HepG2 (cell line): ENCODE data around the gene NINJ2. TPM values are rescaled to one million over a fixed set of nuclear protein-coding genes. Genes with fewer than 3 reads are reported as not detected.

ENCODE experiments used
- ATAC-seq: fragments of 200-7000 bp; cut with Tn5 transposase; 3 replicates; pipeline ENCODE4 v1.9.1; 2020; ENCODE audit warnings: mild to moderate bottlenecking, moderate library complexity
- BruUV-seq: library from RNA; stranded (reverse); fragments of 400-500 nt; replicated peaks from 2 replicates; lab custom pipeline; 2021; lab: Mats Ljungman, UMichigan
- CTCF ChIA-PET: fragments of 300-600 bp; formaldehyde crosslinking; extraction: SDS; loops from one replicate; lab custom pipeline; 2021; ENCODE audit warnings: low total read pairs, inconsistent platforms, low intra/inter-chr PET ratio; lab: Yijun Ruan, JAX
- POLR2A ChIA-PET: fragments of 350-600 bp; sonication (Branson Sonifier 250); formaldehyde crosslinking; loops from one replicate; lab custom pipeline; 2020; ENCODE audit warnings: antibody characterized with exemption, inconsistent platforms; lab: Yijun Ruan, JAX
- DNase-seq: peaks from one replicate; pipeline ENCODE4 v3.0.0-alpha.2; 2015; ENCODE audit warnings: low spot score
- FAIRE-seq: peaks from 3 replicates; lab custom pipeline; 2011; peaks lifted over from hg19 to GRCh38; lab: Jason Lieb, UNC
- H2AFZ ChIP-seq: one replicate; pipeline ENCODE4 v1.6.1; 2011; ENCODE audit warnings: low read length, inconsistent platforms
- H3K27ac ChIP-seq: fragments of 300-600 bp; 3 replicates; pipeline ENCODE4 v1.8.0; 2011; ENCODE audit warnings: mixed run types, mild to moderate bottlenecking, mixed read lengths, low read length, inconsistent platforms; ENCODE audit not compliant: insufficient read depth; ENCODE audit errors: extremely low read length
- H3K27me3 ChIP-seq, 2 experiments: fragments of 200-600 bp in 1 of 2; 2 replicates in 1 of 2; 3 replicates in 1 of 2; pipeline versions ENCODE4 v1.6.0 to v1.8.0; 2011; ENCODE audit warnings: low read length in 2 of 2, mild to moderate bottlenecking in 2 of 2, moderate library complexity in 2 of 2, inconsistent platforms in 1 of 2; ENCODE audit not compliant: insufficient read depth in 2 of 2, control insufficient read depth in 1 of 2
- H3K36me3 ChIP-seq, 2 experiments: fragments of 200-600 bp in 1 of 2; replicated peaks in 1 of 2; 2 replicates in 1 of 2; 3 replicates in 1 of 2; pipeline versions ENCODE4 v1.5.1 to v1.8.0; 2011; ENCODE audit warnings: low read length in 2 of 2, inconsistent platforms in 1 of 2; ENCODE audit not compliant: insufficient read depth in 2 of 2, control insufficient read depth in 1 of 2
- H3K4me1 ChIP-seq: 2 replicates; pipeline ENCODE4 v1.5.1; 2012; ENCODE audit warnings: low read length, inconsistent platforms; ENCODE audit not compliant: insufficient read depth
- H3K4me2 ChIP-seq: 2 replicates; pipeline ENCODE4 v1.6.0; 2011; ENCODE audit warnings: low read depth, low read length, inconsistent platforms
- H3K4me3 ChIP-seq, 3 experiments: fragments of 200-600 bp in 1 of 3; sonication (generic), shearing (Covaris generic) in 1 of 3; replicated peaks in 1 of 3; 2 replicates each; pipeline ENCODE4 v1.5.1; 2011 to 2016; ENCODE audit warnings: low read length in 3 of 3, inconsistent platforms in 2 of 3, low read depth in 2 of 3, mild to moderate bottlenecking in 2 of 3, control low read depth in 1 of 3, mixed read lengths in 1 of 3; ENCODE audit not compliant: insufficient read depth in 1 of 3
- H3K79me2 ChIP-seq: one replicate; pipeline ENCODE4 v1.6.1; 2011; ENCODE audit warnings: low read length, inconsistent platforms; ENCODE audit not compliant: insufficient read depth
- H3K9ac ChIP-seq: 2 replicates; pipeline ENCODE4 v1.6.0; 2011; ENCODE audit warnings: mild to moderate bottlenecking, low read depth, low read length, inconsistent platforms; ENCODE audit not compliant: insufficient read depth
- H3K9me3 ChIP-seq: 2 replicates; pipeline ENCODE4 v1.5.1; 2012; ENCODE audit warnings: mild to moderate bottlenecking, low read length
- H4K20me1 ChIP-seq: 2 replicates; pipeline ENCODE4 v1.6.0; 2011; ENCODE audit warnings: inconsistent platforms, mild to moderate bottlenecking, low read length, moderate library complexity; ENCODE audit not compliant: insufficient read depth
- CEBPG ChIP-seq: IDR thresholded peaks from 2 replicates; pipeline ENCODE4 v1.6.1; 2016
- CHCHD3 ChIP-seq: sonication (generic); formaldehyde crosslinking; IDR thresholded peaks from 2 replicates; pipeline ENCODE4 v1.8.0; 2022; ENCODE audit warnings: mild to moderate bottlenecking, missing genetic modification reagents, moderate library complexity
- HIC2 ChIP-seq: sonication (generic); formaldehyde crosslinking; IDR thresholded peaks from 2 replicates; pipeline ENCODE4 v1.9.0; 2022; ENCODE audit warnings: low read depth, missing genetic modification reagents
- MAFK ChIP-seq, 2 experiments: IDR thresholded peaks in 1 of 2; conservative IDR thresholded peaks in 1 of 2; 2 replicates each; pipeline ENCODE4 v1.6.1; 2011; ENCODE audit warnings: improper control_type of control experiment in 2 of 2, low read length in 2 of 2
- MAX ChIP-seq: IDR thresholded peaks from 2 replicates; pipeline ENCODE4 v1.6.1; 2012; ENCODE audit warnings: inconsistent platforms
- PHF8 ChIP-seq: sonication (generic); formaldehyde crosslinking; IDR thresholded peaks from 2 replicates; pipeline ENCODE4 v1.5.0; 2020; ENCODE audit warnings: missing genetic modification reagents
- SAFB2 ChIP-seq: sonication (generic); formaldehyde crosslinking; IDR thresholded peaks from 2 replicates; pipeline ENCODE4 v1.5.1; 2020; ENCODE audit warnings: missing genetic modification reagents, low read depth, mild to moderate bottlenecking, borderline replicate concordance
- SMAD9 ChIP-seq: sonication (generic); formaldehyde crosslinking; IDR thresholded peaks from 2 replicates; pipeline ENCODE4 v1.5.1; 2020; ENCODE audit warnings: mild to moderate bottlenecking, missing genetic modification reagents
- ZBTB44 ChIP-seq: sonication (generic); formaldehyde crosslinking; IDR thresholded peaks from 2 replicates; pipeline ENCODE4 v1.4.0; 2020; ENCODE audit warnings: missing genetic modification reagents
- ZMYM3 ChIP-seq: sonication (generic); formaldehyde crosslinking; IDR thresholded peaks from 2 replicates; pipeline ENCODE4 v1.5.1; 2020; ENCODE audit warnings: mild to moderate bottlenecking, missing genetic modification reagents
- ZNF12 ChIP-seq: sonication (generic); formaldehyde crosslinking; IDR thresholded peaks from 2 replicates; pipeline ENCODE4 v1.5.0; 2020; ENCODE audit warnings: missing genetic modification reagents
- ZNF18 ChIP-seq: sonication (generic); formaldehyde crosslinking; IDR thresholded peaks from 2 replicates; pipeline ENCODE4 v1.8.0; 2022; ENCODE audit warnings: mild to moderate bottlenecking, missing genetic modification reagents; ENCODE audit not compliant: insufficient replicate concordance
- ZNF230 ChIP-seq: sonication (generic); formaldehyde crosslinking; IDR thresholded peaks from 2 replicates; pipeline ENCODE4 v1.4.0; 2020; ENCODE audit warnings: mild to moderate bottlenecking, missing genetic modification reagents
- ZNF670 ChIP-seq: sonication (generic); formaldehyde crosslinking; IDR thresholded peaks from 2 replicates; pipeline ENCODE4 v1.8.0; 2022; ENCODE audit warnings: mild to moderate bottlenecking, missing genetic modification reagents, borderline replicate concordance
- ZNF724P ChIP-seq: sonication (generic); formaldehyde crosslinking; IDR thresholded peaks from 2 replicates; pipeline ENCODE4 v1.8.0; 2022; ENCODE audit warnings: missing genetic modification reagents, borderline replicate concordance
- ZNF770 ChIP-seq: sonication (generic); formaldehyde crosslinking; IDR thresholded peaks from 2 replicates; pipeline ENCODE4 v1.5.0; 2020; ENCODE audit warnings: mild to moderate bottlenecking, missing genetic modification reagents
- WGBS: methylation state at CpG from one replicate; pipeline ENCODE4 v1.1.6; 2017; ENCODE audit warnings: low lambda C conversion rate; 5-methylcytosine and 5-hydroxymethylcytosine counted together
- in situ Hi-C: cut with HindIII; loops from 2 replicates; pipeline ENCODE4 v1.10.0; 2017; ENCODE audit warnings: low pct_unique_long_range_greater_than_20kb; ENCODE audit not compliant: extremely low pct_ligation_motif_present
- intact Hi-C: fragments of 100-400 bp; cut with micrococcal nuclease; formaldehyde crosslinking; loops from one replicate; pipeline ENCODE4 v1.10.0; 2022; ENCODE audit not compliant: unreplicated experiment
- polyA plus RNA-seq, 8 experiments: library from polyadenylated mRNA; depleted of rRNA in 3 of 8; stranded (reverse) in 7 of 8; unstranded in 1 of 8; fragments of >200 nt; fragmentation: Illumina TruSeq in 4 of 8; extraction: Trizol in 4 of 8; gene quantifications; 2 replicates each; pipeline versions ENCODE4 v1.2.1 to v1.2.3, GENCODE V29; 2011 to 2016; ENCODE audit warnings: low read depth in 4 of 8, missing spikeins in 1 of 8, mixed read lengths in 1 of 8; ENCODE audit not compliant: insufficient read depth in 1 of 8
- total RNA-seq, 5 experiments: library from RNA; depleted of rRNA; stranded (reverse); fragments of >200 nt; fragmentation: Illumina TruSeq; extraction: Trizol; gene quantifications; 2 replicates each; pipeline ENCODE4 v1.2.3, GENCODE V29; 2016; ENCODE audit warnings: low read depth in 1 of 5

NINJ2 gene
- total and polyA plus RNA-seq, 2 of the 13 experiments (the other 11 are each of a cell fraction or from before 2014, with no cell fraction given) = 0.62 to 3.8 TPM

- Histone ChIP-seq H3K36me3 (no peaks in the 10 kb centered on the region), H3K4me1 (peaks cover 59% of the 10 kb centered on the region), H3K27me3 (no peaks in the 10 kb centered on the region), H3K79me2 (no peaks in the 10 kb centered on the region), H4K20me1 (no peaks in the 10 kb centered on the region), H3K9me3 (no peaks in the 10 kb centered on the region), H3K9ac (no peak overlapping the region), H3K27ac (peak overlapping the region; percentile 80), H3K4me2 (peak overlapping the region; percentile 96), H2AFZ (no peak overlapping the region), H3K4me3 (peak overlapping the region in 2 of 3 experiments; percentile 46 to 68; a peak in 2 of 6 replicates)
- ATAC-seq (no peak), FAIRE-seq (no peak), DNase-seq (no peak)
- no TSS peak for BruUV-seq
- ChIA-PET CTCF (no interaction called here), POLR2A (interaction anchor here (1.2 to 1.7 kb wide), 2 partner anchors 12 to 27 kb away, joined by 5 to 8 read pairs; no protein-coding TSS in a partner anchor)
- WGBS = 69% methylated on average over 6 of the region's 6 CpGs
- in situ Hi-C loops (no loop called here), intact Hi-C loops (loop anchor here (10.0 kb wide), 1 partner anchor 70 kb away; no protein-coding TSS in a partner anchor)
- TF ChIP-seq CEBPG (CRISPR knock-in tag) (no peak), SMAD9 (CRISPR knock-in tag) (no peak), CHCHD3 (CRISPR knock-in tag) (no peak), ZNF670 (CRISPR knock-in tag) (0 out of 2 replicates have a peak, but pooled peaks have one; percentile 2), ZNF724P (CRISPR knock-in tag) (no peak), ZNF12 (CRISPR knock-in tag) (peak; percentile 82; the same call in 1 of the 2 replicates), ZMYM3 (CRISPR knock-in tag) (peak; percentile 2; the same call in 1 of the 2 replicates), ZNF770 (CRISPR knock-in tag) (0 out of 2 replicates have a peak, but pooled peaks have one; percentile 46), ZNF18 (CRISPR knock-in tag) (peak; percentile 26), SAFB2 (CRISPR knock-in tag) (no peak), ZNF230 (CRISPR knock-in tag) (peak; percentile 51; the same call in 1 of the 2 replicates), ZBTB44 (no peak), PHF8 (no peak), MAFK (conservative IDR thresholded peaks at IDR 0.05 in 1 of 2, IDR thresholded peaks at IDR 0.05 in 1 of 2; ENCODE audit: low read length in 2 of 2) (peak in 1 of 2 experiments; percentile 30; a peak in 2 of 4 replicates), MAX (no peak), HIC2 (CRISPR knock-in tag) (no peak)
These were observed 18.3 kb downstream of the NINJ2 start for GRCh38 chr12:644818-645552.
